Loucy (cell line): Measurements from ENCODE around the gene CALU.

Experiments used
- H2AFZ ChIP-seq: fragments of 200-600 bp; sonication (generic); 2 replicates; pipeline ENCODE4 v1.6.0; 2016; ENCODE audit warnings: antibody characterized with exemption, mild to moderate bottlenecking, low read length, moderate library complexity
- H3F3A ChIP-seq: fragments of 200-600 bp; 2 replicates; pipeline ENCODE4 v1.6.0; 2016; ENCODE audit warnings: antibody characterized with exemption, low read depth, mild to moderate bottlenecking
- H3K27me3 ChIP-seq: fragments of 200-600 bp; sonication (generic); 2 replicates; pipeline ENCODE4 v1.6.1; 2014; ENCODE audit warnings: low read length, mild to moderate bottlenecking; ENCODE audit not compliant: insufficient read depth, poor library complexity, severe bottlenecking
- H3K36me3 ChIP-seq: fragments of 200-600 bp; sonication (generic); 2 replicates; pipeline ENCODE4 v1.6.1; 2016; ENCODE audit warnings: low read length; ENCODE audit not compliant: insufficient read depth
- H3K4me1 ChIP-seq: fragments of 200-600 bp; sonication (generic); 2 replicates; pipeline ENCODE4 v1.5.1; 2014; ENCODE audit warnings: low read length, mild to moderate bottlenecking; ENCODE audit not compliant: insufficient read depth, poor library complexity, severe bottlenecking
- H3K4me2 ChIP-seq: fragments of 200-600 bp; sonication (generic); 2 replicates; pipeline ENCODE4 v1.6.0; 2014; ENCODE audit warnings: antibody characterized with exemption, low read length, low read depth, mild to moderate bottlenecking; ENCODE audit not compliant: poor library complexity, severe bottlenecking
- H3K4me3 ChIP-seq: fragments of 200-600 bp; sonication (generic); 2 replicates; pipeline ENCODE4 v1.5.1; 2014; ENCODE audit warnings: low read length, mild to moderate bottlenecking, mixed read lengths; ENCODE audit not compliant: poor library complexity, severe bottlenecking
- H3K79me2 ChIP-seq: fragments of 200-600 bp; sonication (generic); 2 replicates; pipeline ENCODE4 v1.6.1; 2014; ENCODE audit warnings: low read length; ENCODE audit not compliant: insufficient read depth
- H3K9ac ChIP-seq: fragments of 200-600 bp; sonication (generic); 2 replicates; pipeline ENCODE4 v1.6.0; 2014; ENCODE audit warnings: mild to moderate bottlenecking, low read depth, low read length, moderate library complexity; ENCODE audit not compliant: poor library complexity, severe bottlenecking
- H3K9me2 ChIP-seq: fragments of 200-600 bp; sonication (generic); replicated peaks from 2 replicates; pipeline ENCODE4 v1.6.1; 2016; ENCODE audit warnings: low read depth, low read length, mixed read lengths
- H3K9me3 ChIP-seq: fragments of 200-600 bp; sonication (generic); 2 replicates; pipeline ENCODE4 v1.6.1; 2014; ENCODE audit warnings: mild to moderate bottlenecking, antibody characterized with exemption, low read length, low read depth; ENCODE audit not compliant: insufficient read depth
- H4K20me1 ChIP-seq: fragments of 200-600 bp; sonication (generic); 2 replicates; pipeline ENCODE4 v1.6.0; 2014; ENCODE audit warnings: antibody characterized with exemption, low read length, mild to moderate bottlenecking; ENCODE audit not compliant: insufficient read depth, poor library complexity, severe bottlenecking
- EZH2phosphoT487 ChIP-seq: fragments of 200-600 bp; IDR thresholded peaks from 2 replicates; pipeline ENCODE4 v1.6.1; 2018; ENCODE audit warnings: antibody characterized with exemption, mild to moderate bottlenecking, moderate library complexity, borderline replicate concordance
- TF ChIP-seq, protein P1 (sequence below): fragments of 200-600 bp; sonication (generic); conservative IDR thresholded peaks from 2 replicates; pipeline ENCODE4 v1.5.1; 2014; ENCODE audit warnings: mild to moderate bottlenecking, antibody characterized with exemption, low read length

The CALU gene

GRCh38 chr7:128755075-128755818 lies 16.1 kb downstream of the CALU start:
- Histone ChIP-seq H3K79me2 (peaks cover 21% of the 10 kb centered on the region; the same call in 1 of the 2 replicates), H3K27me3 (no peaks in the 10 kb centered on the region), H3K9ac (no peak overlapping the region), H3K9me2 (no peaks in the 10 kb centered on the region), H3K4me2 (no peak overlapping the region), H3K36me3 (peaks cover 90% of the 10 kb centered on the region), H2AFZ (no peak overlapping the region), H3K4me3 (no peak overlapping the region), H3K9me3 (no peaks in the 10 kb centered on the region), H4K20me1 (peaks cover 10% of the 10 kb centered on the region), H3K4me1 (peaks cover 6% of the 10 kb centered on the region), H3F3A (no peaks in the 10 kb centered on the region)
- no peak for TF ChIP-seq EZH2phosphoT487
- TF ChIP-seq, protein P1, sequence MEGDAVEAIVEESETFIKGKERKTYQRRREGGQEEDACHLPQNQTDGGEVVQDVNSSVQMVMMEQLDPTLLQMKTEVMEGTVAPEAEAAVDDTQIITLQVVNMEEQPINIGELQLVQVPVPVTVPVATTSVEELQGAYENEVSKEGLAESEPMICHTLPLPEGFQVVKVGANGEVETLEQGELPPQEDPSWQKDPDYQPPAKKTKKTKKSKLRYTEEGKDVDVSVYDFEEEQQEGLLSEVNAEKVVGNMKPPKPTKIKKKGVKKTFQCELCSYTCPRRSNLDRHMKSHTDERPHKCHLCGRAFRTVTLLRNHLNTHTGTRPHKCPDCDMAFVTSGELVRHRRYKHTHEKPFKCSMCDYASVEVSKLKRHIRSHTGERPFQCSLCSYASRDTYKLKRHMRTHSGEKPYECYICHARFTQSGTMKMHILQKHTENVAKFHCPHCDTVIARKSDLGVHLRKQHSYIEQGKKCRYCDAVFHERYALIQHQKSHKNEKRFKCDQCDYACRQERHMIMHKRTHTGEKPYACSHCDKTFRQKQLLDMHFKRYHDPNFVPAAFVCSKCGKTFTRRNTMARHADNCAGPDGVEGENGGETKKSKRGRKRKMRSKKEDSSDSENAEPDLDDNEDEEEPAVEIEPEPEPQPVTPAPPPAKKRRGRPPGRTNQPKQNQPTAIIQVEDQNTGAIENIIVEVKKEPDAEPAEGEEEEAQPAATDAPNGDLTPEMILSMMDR = no peak

DNA sequence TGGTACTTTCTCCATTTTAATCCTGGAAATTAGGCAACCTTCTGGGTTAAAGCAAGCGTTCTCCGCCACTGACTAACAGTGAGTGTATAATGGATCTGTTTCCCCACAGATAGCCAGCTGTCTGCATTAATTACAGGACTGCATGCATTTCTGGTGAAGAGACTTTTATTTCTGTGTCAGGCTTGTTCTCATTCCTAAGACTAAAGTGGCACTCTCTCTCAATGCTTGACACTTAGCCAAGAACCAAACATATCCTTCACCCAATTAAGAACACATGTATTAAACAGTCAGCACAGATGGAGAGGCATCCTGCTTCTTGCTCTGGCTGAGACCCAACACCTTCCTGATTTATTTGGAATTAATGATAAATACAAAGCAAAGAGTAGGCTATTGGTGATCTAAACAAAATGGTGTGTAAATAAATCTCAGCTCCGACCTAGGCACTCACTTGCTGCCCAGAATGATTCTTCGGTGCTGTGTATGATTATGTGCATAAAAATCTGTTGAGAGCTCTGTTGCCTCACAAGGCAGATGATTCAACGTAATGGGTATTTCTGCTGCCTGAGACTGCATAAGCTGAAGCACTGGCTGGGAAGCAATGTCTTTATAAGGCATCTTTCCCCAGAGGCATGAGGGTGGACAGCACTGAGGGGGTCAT lies 16.8 kb downstream of the CALU start:
- Histone ChIP-seq H3K9ac (no peak overlapping the region), H4K20me1 (peaks cover 10% of the 10 kb centered on the region), H3K36me3 (peaks cover 89% of the 10 kb centered on the region), H3K79me2 (peaks cover 18% of the 10 kb centered on the region; the same call in 1 of the 2 replicates), H3K4me3 (no peak overlapping the region), H3K27me3 (no peaks in the 10 kb centered on the region), H3F3A (no peaks in the 10 kb centered on the region), H3K9me2 (no peaks in the 10 kb centered on the region), H2AFZ (no peak overlapping the region), H3K4me2 (no peak overlapping the region), H3K9me3 (no peaks in the 10 kb centered on the region), H3K4me1 (peaks cover 6% of the 10 kb centered on the region)
- TF ChIP-seq EZH2phosphoT487 = no peak
- TF ChIP-seq, protein P1 = no peak

GRCh38 chr7:128757203-128757602 lies 18.0 kb downstream of the CALU start:
- no peak overlapping the region for H3K4me3 ChIP-seq
- no peaks in the 10 kb centered on the region for H3F3A ChIP-seq
- peaks cover 10% of the 10 kb centered on the region for H4K20me1 ChIP-seq
- no peak overlapping the region for H2AFZ ChIP-seq
- H3K9me3 ChIP-seq = no peaks in the 10 kb centered on the region
- H3K79me2 ChIP-seq = peaks cover 16% of the 10 kb centered on the region; the same call in 1 of the 2 replicates
- no peaks in the 10 kb centered on the region for H3K9me2 ChIP-seq
- H3K4me2 ChIP-seq = no peak overlapping the region
- peaks cover 91% of the 10 kb centered on the region for H3K36me3 ChIP-seq
- no peak overlapping the region for H3K9ac ChIP-seq
- H3K4me1 ChIP-seq = peaks cover 6% of the 10 kb centered on the region
- no peaks in the 10 kb centered on the region for H3K27me3 ChIP-seq
- TF ChIP-seq EZH2phosphoT487 = no peak
- TF ChIP-seq, protein P1 = no peak
